Natural killer cell (primary cell): ENCODE measurements around the gene ANKRD52. TPM values are rescaled to one million over a fixed set of nuclear protein-coding genes. Genes with fewer than 3 reads are reported as not detected.

Source experiments
- ATAC-seq, 3 donors: fragments of 150-1000 bp in 2 of 3; fragments of 200-7000 bp in 1 of 3; cut with Tn5 transposase; 1 replicate in 1 of 3; 2 replicates in 2 of 3; pipeline ENCODE4 v1.10.0; 2021; ENCODE audit warnings: mild to moderate bottlenecking in 2 of 3, moderate library complexity in 2 of 3
- DNase-seq, 2 donors: peaks; one replicate each; pipeline versions ENCODE4 v3.0.0 to v3.0.0-alpha.2; 2013 to 2021; ENCODE audit warnings: mixed read lengths in 1 of 2
- H3K27ac ChIP-seq: one replicate; pipeline ENCODE4 v1.5.1; 2013; ENCODE audit warnings: mild to moderate bottlenecking, low read length
- H3K27me3 ChIP-seq: one replicate; pipeline ENCODE4 v1.6.1; 2013; ENCODE audit warnings: low read length; ENCODE audit not compliant: control insufficient read depth, insufficient read depth
- H3K36me3 ChIP-seq: one replicate; pipeline ENCODE4 v1.6.1; 2013; ENCODE audit warnings: low read length; ENCODE audit not compliant: control insufficient read depth, insufficient read depth
- H3K4me1 ChIP-seq: one replicate; pipeline ENCODE4 v1.6.1; 2013; ENCODE audit warnings: low read length; ENCODE audit not compliant: control insufficient read depth, insufficient read depth
- H3K4me3 ChIP-seq: one replicate; pipeline ENCODE4 v1.5.1; 2013; ENCODE audit warnings: low read length
- H3K9me3 ChIP-seq: one replicate; pipeline ENCODE4 v1.6.1; 2013; ENCODE audit warnings: low read length; ENCODE audit not compliant: control insufficient read depth, insufficient read depth
- H3K27ac Mint-ChIP-seq, 2 donors: one replicate each; pipeline ENCODE4 v1.8.0; 2022; ENCODE audit warnings: mild to moderate bottlenecking in 2 of 2, mixed read lengths in 2 of 2, moderate library complexity in 1 of 2
- H3K27me3 Mint-ChIP-seq, 2 donors: one replicate each; pipeline ENCODE4 v1.8.0; 2022; ENCODE audit warnings: low read depth in 2 of 2, mixed read lengths in 2 of 2
- H3K36me3 Mint-ChIP-seq: one replicate; pipeline ENCODE4 v1.8.0; 2022; ENCODE audit warnings: mixed read lengths
- H3K4me1 Mint-ChIP-seq, 2 donors: one replicate each; pipeline ENCODE4 v1.8.0; 2022; ENCODE audit warnings: mixed read lengths in 2 of 2
- H3K4me3 Mint-ChIP-seq: one replicate; pipeline ENCODE4 v1.8.0; 2022; ENCODE audit warnings: mild to moderate bottlenecking, moderate library complexity, mixed read lengths
- H3K9me3 Mint-ChIP-seq, 2 donors: one replicate each; pipeline ENCODE4 v1.8.0; 2022; ENCODE audit warnings: mixed read lengths in 2 of 2
- CTCF ChIP-seq: fragments of 200-600 bp; IDR thresholded peaks from one replicate; pipeline ENCODE4 v1.8.0; 2022; ENCODE audit warnings: antibody characterized with exemption
- WGBS: methylation state at CpG from one replicate; pipeline ENCODE4 v1.1.7; 2013; ENCODE audit warnings: missing lambda C conversion rate; ENCODE audit not compliant: insufficient coverage; 5-methylcytosine and 5-hydroxymethylcytosine counted together
- intact Hi-C: fragments of 100-400 bp; cut with micrococcal nuclease; formaldehyde crosslinking; loops from one replicate; pipeline ENCODE4 v1.14.2; 2022
- total RNA-seq, 4 donors: library from RNA; stranded (reverse); fragments of 120-200 nt in 1 of 4; gene quantifications; one replicate each; pipeline versions ENCODE4 v1.2.3 to v1.2.4, GENCODE V29; 2013 to 2022

The ANKRD52 gene
- total RNA-seq, 3 donors from 2014 or later (not counting 1 experiment from before 2014, with no cell fraction given) = 34.1 to 52.2 (median 51.4) TPM

- Histone ChIP-seq H3K4me3 (no peak overlapping the region), H3K27me3 (no peaks in the 10 kb centered on the region), H3K9me3 (no peaks in the 10 kb centered on the region), H3K36me3 (peaks cover 78% of the 10 kb centered on the region), H3K4me1 (no peaks in the 10 kb centered on the region), H3K27ac (no peak overlapping the region)
- Mint-ChIP-seq H3K4me3 (no peak overlapping the region), H3K27me3 (no peaks in the 10 kb centered on the region), H3K9me3 (no peaks in the 10 kb centered on the region), H3K4me1 (peaks cover 0 to 12% of the 10 kb centered on the region in 2 donors), H3K27ac (no peak overlapping the region), H3K36me3 (no peaks in the 10 kb centered on the region)
- no peak for TF ChIP-seq CTCF
- no peak for DNase-seq
- intact Hi-C loops = no loop called here
- 97% methylated on average over 14 of the region's 14 CpGs for WGBS
- no peak for ATAC-seq
Measured at GRCh38 chr12:56244494-56244893, 13.7 kb downstream of the ANKRD52 start.

- H3K27me3 Mint-ChIP-seq = no peaks in the 10 kb centered on the region
- H3K36me3 ChIP-seq = peaks cover 76% of the 10 kb centered on the region
- peaks cover 0 to 12% of the 10 kb centered on the region in 2 donors for H3K4me1 Mint-ChIP-seq
- intact Hi-C loops = no loop called here
- H3K4me3 ChIP-seq = no peak overlapping the region
- no peak for TF ChIP-seq CTCF
- H3K27me3 ChIP-seq = no peaks in the 10 kb centered on the region
- H3K9me3 Mint-ChIP-seq = no peaks in the 10 kb centered on the region
- WGBS = 98% methylated on average over 3 of the region's 3 CpGs
- DNase-seq (no peak), ATAC-seq (no peak)
- H3K4me1 ChIP-seq = no peaks in the 10 kb centered on the region
- no peak overlapping the region for H3K27ac Mint-ChIP-seq
- no peak overlapping the region for H3K4me3 Mint-ChIP-seq
- H3K9me3 ChIP-seq = no peaks in the 10 kb centered on the region
- no peaks in the 10 kb centered on the region for H3K36me3 Mint-ChIP-seq
- no peak overlapping the region for H3K27ac ChIP-seq
Measured at GRCh38 chr12:56243731-56244181, 14.4 kb downstream of the ANKRD52 start.

GRCh38 chr12:56242986-56243385 lies 15.2 kb downstream of the ANKRD52 start:
- intact Hi-C loops = no loop called here
- no peaks in the 10 kb centered on the region for H3K36me3 Mint-ChIP-seq
- ATAC-seq (no peak), DNase-seq (no peak)
- no peaks in the 10 kb centered on the region for H3K9me3 ChIP-seq
- H3K4me1 ChIP-seq = no peaks in the 10 kb centered on the region
- H3K27me3 ChIP-seq = no peaks in the 10 kb centered on the region
- no peaks in the 10 kb centered on the region for H3K9me3 Mint-ChIP-seq
- H3K4me3 Mint-ChIP-seq = no peak overlapping the region
- peaks cover 0 to 12% of the 10 kb centered on the region in 2 donors for H3K4me1 Mint-ChIP-seq
- no peak overlapping the region for H3K4me3 ChIP-seq
- no peak for TF ChIP-seq CTCF
- no peaks in the 10 kb centered on the region for H3K27me3 Mint-ChIP-seq
- 95% methylated on average over 13 of the region's 13 CpGs for WGBS
- peaks cover 68% of the 10 kb centered on the region for H3K36me3 ChIP-seq
- H3K27ac Mint-ChIP-seq = no peak overlapping the region
- H3K27ac ChIP-seq = no peak overlapping the region
